ENCODE results near the gene HSP90B1.

HSP90B1 gene

DNA sequence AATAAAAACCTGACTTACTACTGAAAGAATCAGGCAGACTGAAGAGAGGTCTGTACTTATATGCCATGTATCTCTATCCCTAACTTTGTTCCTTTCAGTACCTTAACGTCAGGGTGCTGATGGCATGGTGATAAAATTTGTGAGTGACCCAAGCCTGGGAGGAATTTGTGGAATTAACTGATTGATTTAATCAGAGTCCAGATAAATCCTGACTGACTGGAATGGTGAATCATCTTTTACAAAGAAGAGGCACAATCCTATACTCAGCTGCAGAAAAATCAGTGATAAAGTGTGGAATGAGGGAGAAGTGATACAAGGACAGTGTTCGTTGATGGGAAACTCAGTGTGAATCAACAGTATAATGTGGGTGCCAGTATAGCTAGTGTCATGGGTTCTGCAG, 39.2 kb downstream of the HSP90B1 start:
- no peak for DNase-seq
- Histone ChIP-seq H3K4me1 (no peaks in the 10 kb centered on the region; the same call in 1 of the 2 replicates), H3K36me3 (peaks cover 17% of the 10 kb centered on the region), H3K27me3 (no peaks in the 10 kb centered on the region), H3K9me3 (no peaks in the 10 kb centered on the region), H3K4me3 (ENCODE audit: low read depth, low read length) (no peak overlapping the region)
- TF ChIP-seq, protein P1, sequence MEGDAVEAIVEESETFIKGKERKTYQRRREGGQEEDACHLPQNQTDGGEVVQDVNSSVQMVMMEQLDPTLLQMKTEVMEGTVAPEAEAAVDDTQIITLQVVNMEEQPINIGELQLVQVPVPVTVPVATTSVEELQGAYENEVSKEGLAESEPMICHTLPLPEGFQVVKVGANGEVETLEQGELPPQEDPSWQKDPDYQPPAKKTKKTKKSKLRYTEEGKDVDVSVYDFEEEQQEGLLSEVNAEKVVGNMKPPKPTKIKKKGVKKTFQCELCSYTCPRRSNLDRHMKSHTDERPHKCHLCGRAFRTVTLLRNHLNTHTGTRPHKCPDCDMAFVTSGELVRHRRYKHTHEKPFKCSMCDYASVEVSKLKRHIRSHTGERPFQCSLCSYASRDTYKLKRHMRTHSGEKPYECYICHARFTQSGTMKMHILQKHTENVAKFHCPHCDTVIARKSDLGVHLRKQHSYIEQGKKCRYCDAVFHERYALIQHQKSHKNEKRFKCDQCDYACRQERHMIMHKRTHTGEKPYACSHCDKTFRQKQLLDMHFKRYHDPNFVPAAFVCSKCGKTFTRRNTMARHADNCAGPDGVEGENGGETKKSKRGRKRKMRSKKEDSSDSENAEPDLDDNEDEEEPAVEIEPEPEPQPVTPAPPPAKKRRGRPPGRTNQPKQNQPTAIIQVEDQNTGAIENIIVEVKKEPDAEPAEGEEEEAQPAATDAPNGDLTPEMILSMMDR (IDR thresholded peaks at IDR 0.05; ENCODE audit: low read depth, low read length) = no peak

- H3K9me3 ChIP-seq = no peaks in the 10 kb centered on the region
- H3K27me3 ChIP-seq = no peaks in the 10 kb centered on the region; the same call in 1 of the 2 replicates
- no peak overlapping the region for H3K4me3 ChIP-seq (ENCODE audit: low read depth, low read length)
- peaks cover 37% of the 10 kb centered on the region for H3K36me3 ChIP-seq
- TF ChIP-seq, protein P1 (IDR thresholded peaks at IDR 0.05; ENCODE audit: low read depth, low read length) = no peak
- H3K4me1 ChIP-seq = no peaks in the 10 kb centered on the region; the same call in 1 of the 2 replicates
- DNase-seq = no peak
These were observed 43.7 kb downstream of the HSP90B1 start for GRCh38 chr12:103973909-103974308.

DNA sequence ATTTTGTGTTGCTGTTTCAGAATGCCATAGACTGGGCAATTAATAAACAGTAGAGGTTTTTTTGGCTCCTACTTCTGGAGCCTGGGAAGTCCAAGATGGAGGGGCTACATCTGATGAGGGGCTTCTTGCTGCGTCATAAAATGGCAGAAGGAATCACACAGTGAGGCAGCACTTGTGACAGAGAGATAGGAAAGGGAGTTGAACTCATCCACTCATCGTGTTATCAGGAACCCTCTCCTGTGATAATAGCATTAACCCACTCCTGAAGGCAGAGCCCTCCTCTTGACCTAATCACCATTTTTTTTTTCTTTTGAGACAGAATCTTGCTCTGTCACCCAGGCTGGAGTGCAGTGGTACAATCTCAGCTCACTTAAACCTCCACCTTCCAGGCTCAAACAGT, 45.2 kb downstream of the HSP90B1 start:
- no peaks in the 10 kb centered on the region; the same call in 1 of the 2 replicates for H3K4me1 ChIP-seq
- no peak overlapping the region for H3K4me3 ChIP-seq (ENCODE audit: low read depth, low read length)
- TF ChIP-seq, protein P1 (IDR thresholded peaks at IDR 0.05; ENCODE audit: low read depth, low read length) = no peak
- peaks cover 42% of the 10 kb centered on the region for H3K36me3 ChIP-seq
- H3K9me3 ChIP-seq = no peaks in the 10 kb centered on the region
- DNase-seq = no peak
- no peaks in the 10 kb centered on the region; the same call in 1 of the 2 replicates for H3K27me3 ChIP-seq

DNA sequence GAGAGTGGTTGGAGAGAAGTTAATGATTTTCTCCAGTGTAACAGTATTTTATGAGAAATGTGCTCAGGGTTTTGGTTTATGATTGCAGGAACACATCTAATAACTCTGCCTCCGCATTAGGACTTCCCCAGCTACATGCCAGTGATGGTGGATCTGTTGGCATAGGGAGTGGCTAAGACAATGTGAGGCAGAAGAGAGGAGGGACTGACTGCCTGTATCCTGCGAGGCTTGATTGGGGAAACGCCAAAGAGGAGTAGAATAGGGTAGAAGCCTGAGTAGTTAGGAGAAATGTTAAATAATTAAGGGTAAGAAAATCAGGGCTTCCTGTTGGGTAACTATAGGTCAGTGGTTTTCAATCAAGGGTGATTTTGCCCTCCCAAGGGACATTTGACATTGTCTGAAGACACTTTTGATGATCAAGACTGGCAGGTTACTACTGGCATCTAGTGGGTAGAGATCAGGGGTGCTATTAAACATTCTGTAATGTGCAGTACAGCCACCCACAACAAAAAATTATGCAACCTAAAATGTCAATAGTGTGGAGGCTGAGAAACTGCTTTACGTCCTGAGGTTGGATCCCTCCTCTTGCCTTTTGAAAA, 48.3 kb downstream of the HSP90B1 start:
- Histone ChIP-seq H3K9me3 (no peaks in the 10 kb centered on the region), H3K4me1 (no peaks in the 10 kb centered on the region; the same call in 1 of the 2 replicates), H3K27me3 (no peaks in the 10 kb centered on the region; the same call in 1 of the 2 replicates), H3K4me3 (ENCODE audit: low read depth, low read length) (no peak overlapping the region), H3K36me3 (peaks cover 65% of the 10 kb centered on the region)
- TF ChIP-seq, protein P1 (IDR thresholded peaks at IDR 0.05; ENCODE audit: low read depth, low read length) = no peak
- DNase-seq = no peak

- H3K27me3 ChIP-seq = no peaks in the 10 kb centered on the region
- no peak for DNase-seq
- no peaks in the 10 kb centered on the region for H3K9me3 ChIP-seq
- peaks cover 61% of the 10 kb centered on the region for H3K36me3 ChIP-seq
- H3K4me1 ChIP-seq = no peaks in the 10 kb centered on the region
- H3K4me3 ChIP-seq (ENCODE audit: low read depth, low read length) = no peak overlapping the region
- TF ChIP-seq, protein P1 (IDR thresholded peaks at IDR 0.05; ENCODE audit: low read depth, low read length) = no peak
These were observed 56.6 kb downstream of the HSP90B1 start for GRCh38 chr12:103986829-103987228.

GRCh38 chr12:103994235-103994634, 64.0 kb downstream of the HSP90B1 start:
- no peaks in the 10 kb centered on the region for H3K27me3 ChIP-seq
- no peaks in the 10 kb centered on the region for H3K4me1 ChIP-seq
- H3K4me3 ChIP-seq (ENCODE audit: low read depth, low read length) = no peak overlapping the region
- no peaks in the 10 kb centered on the region for H3K9me3 ChIP-seq
- H3K36me3 ChIP-seq = peaks cover 4% of the 10 kb centered on the region
- TF ChIP-seq, protein P1 (IDR thresholded peaks at IDR 0.05; ENCODE audit: low read depth, low read length) = no peak
- no peak for DNase-seq
